Fibroblast of skin of abdomen (primary cell): ENCODE data around the gene GABBR1. TPM values are rescaled to one million over a fixed set of nuclear protein-coding genes. Genes with fewer than 3 reads are reported as not detected.
A peak's percentile ranks its signal among the peaks of the same experiment; 100 is the strongest.
"Not testable (repeated sequence)": the region's sequence is repeated elsewhere in the genome, so short reads cannot be mapped to it uniquely, and the experiment has no call there.

Experiments
- DNase-seq: peaks from one replicate; pipeline ENCODE4 v3.0.0-alpha.2; 2013
- polyA plus RNA-seq, 2 experiments: library from polyadenylated mRNA; unstranded; fragments of 120-200 nt; gene quantifications; one replicate each; pipeline ENCODE4 v1.2.1, GENCODE V29; 2013; ENCODE audit not compliant: insufficient read length in 2 of 2

Gene GABBR1
- polyA plus RNA-seq (2013, experiment 1 of 2; ENCODE audit: insufficient read length): 30.5 TPM
- polyA plus RNA-seq (2013, experiment 2 of 2; ENCODE audit: insufficient read length): 34.4 TPM

- peak; percentile 92 for DNase-seq
Measured at GRCh38 chr6:29632789-29633533, at the start of gene GABBR1. GABBR1 (minus strand) TSS chr6:29633183; CDS start chr6:29632385, 798 bp downstream.

- DNase-seq: no peak
Measured at GRCh38 chr6:29681811-29682210, 48.8 kb upstream of the GABBR1 start.

- DNase-seq: no peak
Measured at GRCh38 chr6:29680904-29681303, 47.9 kb upstream of the GABBR1 start, which contains the start of gene ZFP57. ZFP57 (minus strand) TSS chr6:29681152; CDS start chr6:29677003, 4,149 bp downstream.

GRCh38 chr6:29680416-29680815 lies 47.4 kb upstream of the GABBR1 start:
- no peak for DNase-seq

GRCh38 chr6:29679962-29680361 lies 47.0 kb upstream of the GABBR1 start:
- no peak for DNase-seq

- DNase-seq: no peak
Measured at GRCh38 chr6:29678114-29678513, 45.1 kb upstream of the GABBR1 start.

GRCh38 chr6:29676981-29677601 lies 44.1 kb upstream of the GABBR1 start:
- peak; percentile 5 for DNase-seq

GRCh38 chr6:29675561-29675960 lies 42.6 kb upstream of the GABBR1 start:
- no peak for DNase-seq

- no peak for DNase-seq
Measured at GRCh38 chr6:29674008-29674407, 41.0 kb upstream of the GABBR1 start.

GRCh38 chr6:29673161-29673560 lies 40.2 kb upstream of the GABBR1 start:
- no peak for DNase-seq

GRCh38 chr6:29672116-29672515 lies 39.1 kb upstream of the GABBR1 start:
- not testable (repeated sequence) for DNase-seq

GRCh38 chr6:29671026-29671425 lies 38.0 kb upstream of the GABBR1 start:
- DNase-seq: no peak

GRCh38 chr6:29667158-29667557 lies 34.2 kb upstream of the GABBR1 start:
- DNase-seq: no peak

GRCh38 chr6:29666826-29667130 lies 33.8 kb upstream of the GABBR1 start:
- no peak for DNase-seq

GRCh38 chr6:29665942-29666825 lies 33.2 kb upstream of the GABBR1 start:
- no peak for DNase-seq

GRCh38 chr6:29663300-29664042 lies 30.5 kb upstream of the GABBR1 start:
- no peak for DNase-seq

GRCh38 chr6:29661502-29662141 lies 28.6 kb upstream of the GABBR1 start:
- not testable (repeated sequence) for DNase-seq

- no peak for DNase-seq
Measured at GRCh38 chr6:29661071-29661470, 28.1 kb upstream of the GABBR1 start.

- no peak for DNase-seq
Measured at GRCh38 chr6:29656798-29657197, 23.8 kb upstream of the GABBR1 start, which contains the start of gene MOG. MOG (plus strand) TSS chr6:29657092; CDS start chr6:29657210, 118 bp downstream.

- DNase-seq: no peak
Measured at GRCh38 chr6:29656157-29656556, 23.2 kb upstream of the GABBR1 start.

GRCh38 chr6:29655658-29656057 lies 22.7 kb upstream of the GABBR1 start:
- no peak for DNase-seq
